DMS114 treated with DMSO at 0.1 percent for 48 hours (cell line): ENCODE measurements around the gene CDH13.

Experiments
- DNase-seq: peaks from one replicate; lab custom pipeline; 2025; ENCODE audit not compliant: unreplicated experiment; lab: John Stamatoyannopoulos, UW

The CDH13 gene

DNA sequence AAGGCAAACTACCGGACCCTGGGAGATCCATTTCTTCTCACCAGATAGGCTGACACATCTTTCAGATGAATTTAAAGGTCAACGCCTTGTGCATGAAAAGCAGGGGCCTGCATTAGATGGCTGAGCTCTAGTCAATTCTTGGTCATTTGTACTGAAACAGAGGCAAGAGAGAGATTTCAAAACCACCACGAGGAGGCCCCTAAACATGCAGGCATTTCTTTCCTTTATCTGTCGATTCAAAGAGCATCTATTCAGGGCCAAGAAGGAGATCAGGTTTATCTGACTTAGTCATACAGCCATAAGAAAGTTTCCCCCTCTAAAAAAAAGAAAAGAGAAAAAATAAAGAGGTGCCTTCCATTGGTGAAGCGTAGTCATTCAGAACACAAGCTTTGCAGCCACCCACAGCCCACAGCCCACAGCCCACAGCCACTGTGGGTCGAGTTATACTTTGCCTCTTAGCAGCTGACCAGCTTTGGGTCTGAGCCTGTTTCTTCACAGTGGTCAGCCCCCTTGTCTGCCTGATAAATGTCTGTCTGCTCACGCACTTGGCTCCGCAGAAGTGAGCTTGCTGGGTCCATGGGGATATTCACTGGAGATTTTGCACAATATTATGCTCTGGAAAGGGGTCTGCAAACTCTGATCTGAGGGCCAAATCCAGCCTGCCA, 207.5 kb downstream of the CDH13 start:
- no peak for DNase-seq

DNA sequence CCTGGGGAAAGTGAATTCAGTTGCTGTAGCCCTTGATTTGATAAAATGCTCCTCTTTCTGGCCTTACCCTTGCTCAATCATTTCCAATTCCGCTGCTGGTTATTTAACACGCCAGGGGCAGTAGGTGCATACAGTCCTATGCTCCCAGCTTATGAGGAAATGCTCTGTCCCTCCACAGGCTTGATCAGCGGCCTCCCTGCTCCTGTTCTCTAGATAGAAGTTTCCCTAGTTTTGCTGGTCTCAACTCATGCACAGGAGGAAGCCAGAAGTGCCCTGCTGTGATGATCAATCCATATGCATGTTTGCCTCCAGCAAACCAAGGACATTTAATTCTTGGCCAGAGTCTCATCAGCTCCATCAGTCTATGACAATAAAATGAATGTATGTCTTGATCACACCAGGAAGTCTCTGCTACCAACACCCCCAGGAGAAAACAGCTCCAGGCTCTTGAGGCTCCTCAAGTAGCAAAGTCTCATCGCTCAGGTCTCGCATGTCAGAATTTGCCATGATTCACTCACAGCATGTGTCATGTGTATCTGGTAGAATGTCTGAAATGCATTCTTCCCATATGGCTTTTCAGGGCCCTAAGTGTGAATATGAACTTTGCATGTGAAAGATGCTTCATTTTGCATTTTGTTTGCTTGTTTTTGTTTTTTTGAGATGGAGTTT, 208.9 kb downstream of the CDH13 start:
- no peak for DNase-seq

DNA sequence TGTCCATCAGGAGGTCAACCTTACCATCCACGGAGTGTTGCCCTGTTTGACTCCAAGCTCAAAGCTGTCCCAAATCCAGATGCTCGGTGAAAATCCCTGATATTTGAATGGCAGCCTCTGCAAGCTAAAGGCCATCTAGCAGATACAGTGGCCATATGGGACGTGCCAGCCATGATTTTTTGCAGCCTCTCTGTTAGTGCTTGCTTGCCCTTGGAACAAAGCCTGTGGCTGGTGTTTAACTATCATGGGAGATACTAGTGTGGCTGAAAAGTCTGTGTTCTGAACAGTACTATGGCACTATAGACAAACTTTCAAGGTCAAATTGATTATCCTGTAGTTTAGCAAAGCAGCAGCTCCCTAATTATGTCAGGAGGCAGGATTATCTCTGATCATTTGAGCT, 214.3 kb downstream of the CDH13 start:
- no peak for DNase-seq

DNA sequence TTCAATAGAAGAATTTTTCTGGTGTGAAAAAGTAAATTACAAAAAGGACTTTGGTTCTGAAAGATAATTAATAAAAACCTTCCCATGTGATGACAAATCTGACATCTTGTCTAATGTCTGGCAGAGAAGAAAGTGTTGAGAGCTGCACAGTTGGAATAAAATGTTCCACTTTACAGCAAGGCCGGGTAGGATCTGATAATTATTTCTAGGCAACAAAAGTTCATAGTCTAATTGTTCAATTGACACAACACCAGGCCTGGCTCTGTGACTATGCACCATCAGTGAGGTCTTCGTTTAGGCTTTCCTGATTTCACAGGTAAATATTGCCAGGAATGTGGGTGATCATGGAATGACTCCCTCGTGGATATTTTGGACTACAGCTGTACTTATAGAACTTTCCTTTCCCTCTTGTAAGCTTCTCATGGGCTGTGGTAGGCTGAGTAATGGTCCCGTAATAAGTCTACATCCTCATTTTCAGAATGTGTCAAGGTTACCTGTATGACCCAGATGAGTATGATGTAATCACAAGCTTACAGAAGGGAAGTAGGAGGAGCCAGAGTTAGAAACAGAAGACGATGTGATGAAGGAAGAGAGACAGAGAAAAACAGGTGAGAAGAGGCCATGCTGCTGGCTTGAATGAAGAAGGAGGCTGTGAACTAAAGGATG, 217.0 kb downstream of the CDH13 start:
- no peak for DNase-seq

DNA sequence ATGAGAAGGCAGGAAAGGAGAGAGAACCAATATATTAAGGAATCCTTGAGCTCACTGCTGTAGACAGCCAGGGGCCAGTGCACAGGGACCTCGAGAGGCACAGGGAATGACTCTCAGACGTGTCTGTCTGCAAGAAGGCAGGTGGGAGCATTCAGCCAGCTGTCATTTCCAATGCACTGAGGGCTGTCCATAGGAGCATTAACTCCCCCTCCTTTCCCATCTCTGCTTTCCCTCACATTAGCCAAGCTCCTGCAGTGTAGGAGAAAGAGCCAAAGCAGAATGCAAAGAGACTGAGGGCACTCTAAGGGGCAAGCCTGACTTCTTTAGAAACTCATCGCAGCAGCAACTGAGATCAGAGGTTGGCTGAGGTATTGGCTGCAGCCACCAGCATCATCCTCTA, 218.3 kb downstream of the CDH13 start:
- no peak for DNase-seq

DNA sequence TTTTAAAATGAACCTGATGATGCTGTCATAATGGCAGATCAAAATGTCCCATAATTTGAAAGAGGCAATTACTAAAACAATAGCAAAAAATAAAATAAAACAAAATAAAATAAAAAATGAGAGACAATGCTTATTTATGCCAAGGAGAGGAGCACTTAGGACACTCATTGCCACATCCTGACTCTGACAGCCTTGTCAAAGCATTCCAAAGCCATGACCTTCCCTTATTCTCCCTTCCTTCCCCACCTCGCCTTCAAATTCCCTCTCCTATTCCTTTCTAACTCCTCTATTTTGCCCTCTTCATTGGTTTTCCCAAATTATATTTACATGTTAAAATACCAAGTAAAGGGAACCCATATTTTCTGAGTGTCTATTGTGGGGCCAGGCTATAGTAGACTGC, 220.0 kb downstream of the CDH13 start:
- no peak for DNase-seq

DNA sequence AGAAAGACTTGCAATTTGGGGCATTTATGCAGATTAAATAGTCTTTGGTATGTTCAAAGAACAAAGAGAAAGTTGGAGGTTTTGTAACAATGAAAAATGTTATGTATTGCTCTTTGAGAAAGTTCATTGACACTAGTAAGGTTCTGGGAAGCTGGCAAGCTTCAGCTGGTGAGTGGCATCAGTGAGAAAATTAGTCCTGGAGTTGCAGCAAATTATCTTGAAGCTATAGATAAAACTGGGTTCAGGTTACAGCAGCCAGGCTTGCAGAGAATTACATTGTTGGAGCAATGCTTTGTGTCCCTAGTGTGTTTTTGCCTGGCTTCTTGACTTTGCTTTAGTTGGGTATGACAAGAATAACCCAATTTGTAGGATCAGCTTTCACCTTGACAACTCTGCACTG, 221.2 kb downstream of the CDH13 start:
- DNase-seq, result no peak

DNA sequence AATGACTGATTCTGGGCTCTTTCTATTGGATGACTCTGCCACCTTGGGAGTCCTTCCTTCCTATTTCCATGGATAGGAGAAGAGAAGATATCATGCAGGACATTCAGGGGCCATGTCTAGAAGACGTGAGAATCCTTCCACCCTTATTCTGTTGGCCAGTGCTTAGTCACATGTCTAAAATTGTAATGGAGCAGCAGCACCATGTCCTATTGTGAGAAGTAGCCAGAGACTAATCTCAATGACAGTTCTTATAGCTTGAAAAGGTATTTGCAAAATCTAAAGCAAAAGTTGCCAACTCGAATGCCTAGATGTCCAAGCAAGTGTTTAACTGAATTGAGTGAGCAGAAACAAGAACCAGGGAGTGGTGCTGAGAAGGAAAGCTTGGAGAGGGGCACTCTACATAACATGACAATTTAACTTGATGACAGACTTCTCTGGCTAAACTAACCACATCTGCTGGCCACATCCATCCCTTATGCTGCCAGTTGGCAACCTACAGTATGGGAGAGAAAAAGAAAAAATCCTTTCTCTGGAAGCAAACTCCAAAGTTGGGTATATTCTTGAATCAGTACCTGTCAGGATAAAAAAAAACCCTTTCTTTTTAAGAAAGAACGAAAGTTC, 225.7 kb downstream of the CDH13 start:
- DNase-seq, result no peak

DNA sequence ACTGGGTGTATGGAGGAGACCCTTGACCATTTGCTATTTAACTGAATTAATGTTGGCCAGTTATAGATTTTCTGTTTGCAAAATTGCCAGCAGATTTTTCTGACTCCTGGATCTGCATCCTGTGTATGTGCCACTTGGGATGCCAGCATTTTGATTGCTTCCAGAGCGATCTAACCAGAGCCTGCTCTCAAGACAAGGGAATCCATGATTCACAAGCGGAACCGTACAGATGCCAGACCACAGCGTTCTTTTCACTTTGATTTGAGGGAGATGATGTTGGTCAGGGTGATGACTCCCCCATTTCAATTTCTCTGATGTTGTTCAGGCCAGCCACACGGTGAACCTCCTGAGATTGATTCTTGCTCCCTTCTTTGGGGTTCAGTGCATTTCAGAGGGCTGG, 228.7 kb downstream of the CDH13 start:
- no peak for DNase-seq

DNA sequence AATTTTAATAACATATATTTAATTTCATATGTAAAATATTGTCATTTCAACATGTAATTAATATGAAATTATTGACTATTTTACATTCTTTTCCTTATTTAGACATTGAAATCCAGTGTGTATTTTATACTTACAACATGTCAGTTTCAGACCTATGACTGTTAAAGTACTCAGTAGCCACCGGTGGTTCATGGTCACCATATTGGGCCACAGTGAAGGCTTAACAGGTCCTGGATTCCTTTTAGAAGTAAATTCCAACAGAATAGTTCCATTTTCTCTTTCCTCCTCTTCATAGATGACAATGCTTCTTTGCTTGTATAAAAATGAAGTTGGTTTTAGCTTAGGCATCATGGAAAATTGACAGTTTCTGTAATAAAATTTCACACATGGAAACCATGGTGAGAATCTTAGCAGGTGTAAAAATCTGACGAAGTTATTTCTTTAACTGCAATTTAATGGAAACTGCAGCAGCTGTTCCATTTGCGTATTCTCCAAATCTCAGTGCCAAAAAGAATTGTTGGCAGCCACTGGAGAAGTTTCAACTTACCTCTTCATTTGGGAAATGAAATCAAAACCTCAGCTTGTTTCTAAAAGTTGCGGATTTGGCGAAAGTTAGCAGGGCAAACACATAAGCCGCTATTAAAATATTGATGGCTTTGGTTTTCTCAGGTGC, 231.1 kb downstream of the CDH13 start:
- no peak for DNase-seq

DNA sequence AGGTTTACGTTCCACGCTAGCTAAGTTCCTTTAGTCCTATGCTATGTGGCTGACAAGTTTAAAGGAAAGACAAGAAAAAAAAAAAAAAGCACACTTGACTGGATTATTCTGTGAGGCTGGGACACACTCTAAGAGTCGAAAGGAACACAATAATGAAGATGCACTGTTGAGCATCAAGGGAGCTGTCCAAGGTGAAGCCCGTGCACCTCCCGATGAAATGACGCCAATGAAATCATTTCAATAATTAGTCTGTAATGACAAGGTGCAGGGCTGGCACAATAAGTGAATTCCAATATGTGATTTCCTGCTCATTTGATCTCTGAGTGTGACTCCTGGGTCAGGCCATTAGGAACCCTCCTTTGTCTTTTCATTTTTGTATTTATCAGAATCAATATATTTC, 232.9 kb downstream of the CDH13 start:
- no peak for DNase-seq

DNA sequence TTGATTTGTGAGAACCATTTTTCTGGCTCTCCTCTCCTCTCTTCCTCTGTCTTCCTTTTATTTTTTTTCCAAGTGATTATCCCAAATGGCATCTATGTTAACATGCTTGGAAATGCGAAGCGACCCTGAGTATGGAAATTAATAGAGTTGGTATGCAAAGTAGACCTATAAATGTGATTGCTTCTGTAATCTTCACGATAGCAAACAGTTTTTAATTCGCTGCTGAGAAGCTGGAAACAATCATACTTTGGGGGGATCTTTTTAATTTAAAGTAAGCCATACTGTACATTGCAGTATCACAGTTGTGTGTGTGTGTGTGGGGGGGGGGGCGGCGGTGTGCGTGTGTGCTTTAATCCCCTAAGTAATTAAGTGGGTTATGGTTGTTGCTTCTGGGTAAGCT, 233.3 kb downstream of the CDH13 start:
- DNase-seq, result no peak

DNA sequence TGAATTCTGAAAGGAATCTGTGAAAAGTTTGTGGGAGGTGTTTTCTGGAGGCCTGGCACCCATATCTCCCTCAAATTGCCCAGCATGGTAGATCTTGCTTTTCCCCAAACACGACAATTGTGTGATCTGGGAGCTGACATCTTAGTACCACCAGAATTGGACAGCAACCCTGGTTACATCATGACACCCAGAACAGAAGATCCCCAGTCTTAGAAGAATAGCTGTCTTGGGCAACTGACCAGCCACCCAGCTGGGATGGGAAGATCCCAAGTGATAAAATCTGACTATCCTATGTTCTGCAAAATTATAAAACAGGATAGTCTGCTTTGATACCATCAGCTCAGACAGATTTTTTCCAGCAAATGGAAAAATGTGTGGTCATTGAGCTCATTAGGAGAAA, 235.3 kb downstream of the CDH13 start:
- DNase-seq, result no peak

DNA sequence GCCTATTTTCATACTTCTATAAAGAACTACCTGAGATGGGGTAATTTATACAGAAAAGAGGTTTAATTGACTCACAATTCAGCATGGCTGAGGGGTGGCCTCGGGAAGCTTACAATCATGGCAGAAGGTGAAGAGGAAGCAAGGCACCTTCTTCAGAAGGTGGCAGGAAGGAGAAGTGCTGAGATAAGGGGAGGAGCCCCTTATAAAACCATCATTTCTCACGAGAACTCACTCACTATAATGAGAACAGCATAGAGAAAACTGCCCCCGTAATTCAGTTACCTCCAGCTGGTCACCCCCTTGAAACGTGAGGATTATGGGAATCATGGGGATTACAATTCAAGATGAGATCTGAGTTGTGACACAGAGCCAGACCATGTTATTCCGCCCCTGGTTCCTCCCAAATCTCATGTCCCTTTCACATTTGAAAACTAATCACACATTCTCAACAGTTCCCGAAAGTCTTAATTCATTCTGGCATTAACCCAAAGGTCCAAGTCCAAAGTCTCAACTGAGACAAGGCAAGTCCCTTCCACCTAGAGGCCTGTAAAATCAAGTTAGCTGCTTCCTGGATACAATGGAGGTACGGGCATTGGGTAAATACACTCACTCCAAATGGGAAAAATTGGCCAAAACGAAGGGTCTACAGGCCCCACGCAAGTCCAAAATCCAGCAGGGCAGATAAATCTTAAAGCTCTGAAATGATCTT, 237.7 kb downstream of the CDH13 start:
- DNase-seq, result no peak

DNA sequence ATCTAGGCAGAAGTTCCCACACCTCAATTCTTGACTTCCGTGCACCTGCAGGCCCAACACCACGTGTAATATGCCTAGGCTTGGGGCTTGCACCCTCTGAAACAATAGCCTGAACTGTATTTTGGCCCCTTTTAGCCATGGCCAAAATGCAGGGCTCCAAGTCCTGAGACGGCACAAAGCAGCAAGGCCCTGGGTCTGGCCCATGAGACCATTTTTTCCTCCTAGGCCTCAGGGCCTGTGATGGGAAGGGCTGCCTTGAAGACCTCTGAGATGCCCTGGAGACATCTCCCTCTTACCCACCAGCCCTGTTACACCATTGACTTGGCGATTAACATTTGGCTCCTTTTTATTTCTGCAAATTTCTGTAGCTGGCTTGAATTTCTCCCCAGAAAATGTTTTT, 238.6 kb downstream of the CDH13 start:
- DNase-seq, result no peak

DNA sequence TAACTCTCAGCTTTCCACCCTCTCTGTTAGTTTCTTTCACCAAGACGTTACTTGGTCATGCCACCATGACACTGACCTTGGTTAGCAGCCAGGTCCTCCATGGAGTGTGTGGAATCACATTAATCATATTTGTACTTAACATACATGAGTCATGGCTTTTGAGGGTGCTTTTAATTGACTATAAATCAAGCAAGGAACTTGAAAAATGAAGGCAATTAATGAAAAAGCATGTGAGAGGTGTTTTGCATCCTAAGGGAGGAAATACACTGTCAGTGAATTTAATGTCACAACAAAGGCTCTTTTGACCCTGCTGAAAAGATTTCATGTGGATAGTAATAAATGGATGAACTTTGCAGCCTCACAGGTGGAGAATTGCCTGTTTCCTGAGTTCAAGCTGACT, 240.7 kb downstream of the CDH13 start:
- no peak for DNase-seq

DNA sequence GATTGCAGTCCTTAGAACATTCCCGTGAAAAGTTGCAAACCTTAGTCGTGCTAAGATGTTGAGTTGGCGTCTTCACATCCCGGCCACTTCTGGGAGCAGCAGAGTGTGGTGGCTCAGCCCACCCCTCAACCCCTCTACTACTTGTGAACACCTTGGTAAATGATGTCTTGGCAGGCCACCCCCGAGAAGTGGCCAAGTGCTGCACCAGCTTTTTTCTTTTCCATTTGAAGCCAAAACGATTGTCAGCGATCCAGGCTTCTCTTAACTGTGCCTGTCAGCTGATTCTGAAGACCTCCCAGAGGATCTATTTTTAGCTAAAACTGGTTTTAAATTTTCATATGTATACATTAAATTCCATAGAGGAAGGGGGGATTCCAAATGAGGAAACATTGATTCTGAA, 247.5 kb downstream of the CDH13 start:
- no peak for DNase-seq

DNA sequence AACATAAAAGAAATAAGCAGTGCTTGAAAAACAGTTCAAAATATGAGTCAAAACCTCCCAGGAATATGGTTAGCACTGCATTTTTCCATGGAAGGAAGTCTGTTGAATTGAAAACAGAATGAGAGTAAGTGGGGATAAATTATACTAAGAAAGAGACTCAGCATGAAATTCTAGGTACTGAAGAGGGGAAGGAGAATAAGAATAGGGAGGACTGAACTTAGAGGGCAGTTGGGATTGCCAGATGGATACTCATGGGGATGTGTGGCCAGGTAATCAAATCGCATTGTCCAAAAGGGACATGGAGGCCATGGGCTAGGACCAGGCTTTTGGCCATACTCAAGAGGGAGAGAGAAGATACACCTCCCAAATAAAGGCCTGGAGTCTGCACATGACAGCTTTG, 247.9 kb downstream of the CDH13 start:
- DNase-seq, result no peak

DNA sequence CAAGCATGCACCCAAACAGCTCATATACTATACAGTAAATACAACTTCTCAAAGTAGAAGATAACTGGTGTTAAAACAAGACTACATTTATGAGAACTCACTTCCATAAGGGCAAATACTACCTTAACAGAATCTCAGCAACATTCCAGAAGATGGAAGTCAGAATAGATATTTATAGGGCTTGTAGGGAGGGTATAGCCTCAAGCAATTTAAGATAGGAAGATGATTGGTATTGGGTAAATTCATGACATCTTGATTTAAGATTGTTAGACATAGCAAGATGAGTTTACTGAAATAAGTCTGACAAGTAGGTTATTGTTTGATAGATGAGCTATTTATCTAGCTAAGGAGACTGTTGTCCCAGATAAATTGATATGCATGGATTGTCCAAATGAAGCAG, 250.2 kb downstream of the CDH13 start:
- no peak for DNase-seq

DNA sequence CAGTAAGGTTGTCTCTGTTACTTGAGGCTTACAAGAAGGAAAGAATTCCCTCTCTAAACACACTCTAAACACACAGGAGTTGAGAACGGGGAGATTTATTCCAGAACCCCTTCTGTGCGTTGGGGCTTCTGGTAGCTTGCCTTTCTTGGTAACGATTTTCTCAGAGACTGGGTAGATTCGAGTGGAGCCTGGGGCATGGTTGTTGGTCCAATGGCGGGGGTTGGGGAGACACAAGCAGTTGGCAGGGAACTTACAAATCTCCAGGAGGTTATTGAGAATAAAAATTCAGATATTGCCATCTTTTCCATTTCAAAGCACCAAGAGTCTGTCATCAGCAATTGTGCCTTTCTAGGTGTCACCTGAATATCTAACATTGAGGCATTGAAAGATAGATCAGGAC, 251.7 kb downstream of the CDH13 start:
- no peak for DNase-seq

DNA sequence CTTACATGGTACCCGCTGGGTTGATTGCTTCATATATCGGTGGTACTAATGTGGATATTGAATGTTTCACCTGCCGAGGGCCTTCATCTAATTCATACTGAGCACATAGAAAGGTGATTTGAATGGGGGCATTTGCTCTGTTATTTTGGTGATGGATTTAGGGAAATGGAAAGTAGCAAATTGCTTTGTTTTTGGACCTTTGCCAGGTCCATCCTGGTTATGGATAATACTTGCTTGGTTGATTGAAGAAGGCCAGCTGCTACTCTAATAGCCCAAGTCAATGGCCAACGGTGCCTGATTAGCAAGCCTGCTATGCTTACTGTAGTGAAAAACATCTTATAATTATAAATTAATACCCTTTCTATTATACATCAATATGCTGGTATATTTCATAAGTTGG, 253.6 kb downstream of the CDH13 start:
- DNase-seq, result no peak
